ENCODE results near the gene NACA2. TPM values are rescaled to one million over a fixed set of nuclear protein-coding genes. Genes with fewer than 3 reads are reported as not detected.
"Not testable (repeated sequence)": the region's sequence is repeated elsewhere in the genome, so short reads cannot be mapped to it uniquely, and the experiment has no call there.

NACA2 gene
- total RNA-seq, 1 experiment from 2014 or later = not detected

GRCh38 chr17:61600621-61601020, 9.6 kb upstream of the NACA2 start:
- DNase-seq (ENCODE audit: low read depth) = no peak

- DNase-seq (ENCODE audit: low read depth) = no peak
Observed at GRCh38 chr17:61599608-61600007, 8.6 kb upstream of the NACA2 start.

DNA sequence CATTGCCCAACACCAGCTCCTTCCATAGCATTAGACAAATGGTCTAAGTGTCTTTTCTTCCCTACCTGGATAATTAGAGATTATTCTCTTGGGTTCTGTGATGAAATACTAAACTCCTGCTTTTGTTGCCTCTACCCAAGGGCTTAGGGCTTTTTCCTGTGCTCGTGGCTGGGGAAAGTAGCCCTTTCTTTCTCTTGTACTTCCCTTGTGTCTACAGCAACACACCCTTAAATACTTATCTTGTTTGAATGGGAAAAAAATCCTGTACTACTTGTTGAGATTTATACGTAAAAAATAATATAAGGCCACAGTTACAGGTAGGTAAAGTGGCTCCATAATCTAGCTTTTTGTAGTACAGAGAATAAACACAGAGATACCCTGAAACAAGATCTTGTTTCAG, 7.0 kb upstream of the NACA2 start:
- no peak for DNase-seq (ENCODE audit: low read depth)

DNA sequence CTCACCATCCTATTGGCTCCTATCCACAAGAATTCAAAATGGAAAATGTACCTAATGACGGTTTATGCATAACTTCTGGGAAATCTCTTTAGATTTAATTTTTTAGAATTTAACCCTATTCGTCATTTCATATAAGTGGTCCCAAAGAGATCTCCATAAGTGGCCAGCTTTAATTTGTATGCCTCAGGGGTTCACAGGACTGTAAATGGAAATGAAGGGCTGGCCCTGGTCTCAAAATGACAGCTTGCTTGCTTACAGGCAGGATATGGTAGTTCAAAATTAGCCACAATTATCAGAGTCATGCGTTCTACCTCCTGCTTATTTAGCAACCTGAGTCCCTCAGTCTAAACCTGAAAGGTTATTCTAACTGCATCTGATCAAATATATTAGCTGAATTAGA, 6.6 kb upstream of the NACA2 start:
- DNase-seq (ENCODE audit: low read depth) = no peak

DNA sequence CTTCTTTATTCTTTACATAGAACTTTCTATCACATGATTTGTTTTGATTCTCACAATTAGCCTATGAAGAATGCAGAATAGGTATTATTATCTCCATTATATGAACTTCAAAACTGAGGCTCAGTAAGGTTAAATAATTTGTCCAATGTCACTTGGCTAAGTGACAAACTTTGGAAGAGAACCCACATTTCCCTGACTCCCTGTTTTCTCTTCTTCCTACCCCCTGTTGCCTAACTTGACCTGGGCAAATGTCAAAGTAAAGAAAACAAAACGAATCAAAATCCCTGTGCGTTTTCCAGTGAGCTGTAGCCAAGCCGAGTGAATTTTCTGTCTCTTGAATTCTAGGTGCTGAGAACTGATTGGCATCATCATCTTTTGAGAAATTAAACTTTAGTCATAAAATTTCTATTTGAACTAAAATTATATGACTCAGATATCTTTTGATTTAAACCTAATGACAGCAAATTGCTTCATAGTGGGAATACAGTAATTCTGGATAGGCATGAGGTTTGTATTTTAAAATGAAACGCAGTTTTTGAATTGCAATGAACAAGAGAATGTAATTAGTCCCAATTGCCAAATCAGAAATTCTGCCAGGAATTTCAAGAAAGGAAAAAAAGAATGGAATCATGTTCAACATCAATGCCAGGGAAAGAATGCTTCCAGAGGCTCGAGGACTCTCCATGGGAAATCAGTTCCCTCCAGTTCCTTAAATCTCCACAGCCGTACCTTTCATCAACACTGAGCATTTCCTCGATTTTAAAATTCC, 4.6 kb upstream of the NACA2 start:
- no peak for DNase-seq (ENCODE audit: low read depth)

DNA sequence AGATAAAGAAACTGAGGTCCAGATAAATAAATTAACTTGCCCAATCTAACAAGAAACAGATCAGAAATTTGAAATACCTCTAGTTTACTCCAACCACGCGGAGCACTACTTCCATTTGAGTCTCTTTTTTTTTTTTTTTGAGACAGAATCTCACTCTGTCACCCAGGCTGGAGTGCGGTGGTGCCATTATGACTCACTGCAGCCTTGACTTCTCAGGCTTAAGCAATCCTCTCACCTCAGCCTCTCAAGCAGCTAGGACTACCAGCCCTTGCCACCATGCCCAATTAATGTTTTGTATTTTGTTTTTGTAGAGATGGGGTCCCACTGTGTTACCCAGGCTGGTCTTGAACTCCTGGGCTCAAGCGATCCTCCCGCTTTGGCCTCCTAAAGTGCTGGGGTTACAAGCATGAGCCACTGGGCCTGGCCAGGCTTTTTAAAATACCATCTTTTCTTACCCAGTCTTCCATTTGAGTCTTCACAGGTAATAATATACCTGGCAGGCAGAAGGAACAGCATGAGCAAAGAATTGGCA, 3.3 kb upstream of the NACA2 start:
- DNase-seq (ENCODE audit: low read depth) = peak; percentile 74

DNA sequence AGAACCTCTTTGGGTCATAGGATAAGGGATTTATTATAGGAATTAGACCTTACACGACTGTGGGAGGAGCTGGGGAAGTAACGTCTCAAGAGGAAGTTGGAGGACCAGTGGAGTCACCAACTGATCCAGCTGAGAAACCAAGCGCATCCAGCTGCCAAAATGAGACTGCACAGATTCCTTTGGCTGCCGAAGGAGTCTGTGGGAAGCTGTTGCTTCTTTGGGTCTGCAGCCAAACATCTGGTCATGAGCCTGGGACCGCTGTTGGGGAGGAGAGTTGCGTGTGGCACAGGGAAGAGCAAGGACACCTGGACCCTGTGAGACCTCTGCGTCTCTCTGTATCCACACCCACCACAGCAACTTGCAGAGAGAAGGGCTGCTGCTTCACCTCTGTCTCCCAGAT, 2.4 kb upstream of the NACA2 start:
- DNase-seq (ENCODE audit: low read depth) = no peak

- no peak for DNase-seq (ENCODE audit: low read depth)
Observed at GRCh38 chr17:61591930-61592329, 911 bp upstream of the NACA2 start.

- no peak for DNase-seq (ENCODE audit: low read depth)
Observed at GRCh38 chr17:61589990-61590389, 1.0 kb downstream of the NACA2 start.

DNA sequence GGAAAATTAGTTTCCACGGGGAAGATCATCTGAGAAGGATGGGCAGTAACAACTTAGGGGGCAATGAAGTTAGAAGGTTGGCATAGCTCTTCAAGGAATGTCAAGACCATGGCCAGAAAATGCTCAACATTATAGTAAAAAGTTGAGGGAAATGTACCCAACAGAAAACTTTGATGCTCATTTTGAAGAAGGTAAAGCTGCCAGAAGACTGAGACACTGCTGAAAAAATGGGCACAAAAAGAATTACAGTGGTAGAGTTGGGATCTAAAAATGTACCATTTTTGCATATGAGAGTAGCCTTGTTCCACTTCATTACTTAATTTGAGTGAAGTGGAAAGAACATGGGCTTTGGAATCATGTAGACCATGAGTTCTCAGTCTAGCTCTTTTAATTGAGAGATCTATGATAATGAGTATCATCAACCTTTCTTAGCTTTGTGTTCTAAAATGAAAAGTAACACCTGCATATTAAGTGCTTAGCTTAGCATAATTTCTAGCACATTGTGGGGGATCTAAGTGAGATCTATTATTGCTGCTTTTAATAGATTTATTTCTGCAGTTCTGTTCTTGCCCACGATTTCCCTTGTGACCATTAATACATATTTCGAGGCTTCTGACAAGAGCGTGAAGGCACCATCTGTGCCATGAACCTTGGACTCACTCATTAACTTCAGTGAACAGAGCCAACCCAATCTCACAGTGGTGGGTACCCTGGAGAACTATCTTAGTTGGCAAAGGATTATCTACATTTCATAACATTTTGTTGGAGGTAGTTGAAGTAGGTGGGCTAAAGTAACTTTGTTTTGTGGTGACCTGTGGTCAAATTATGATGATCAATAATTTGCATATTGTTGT, 3.0 kb downstream of the NACA2 start:
- no peak for DNase-seq (ENCODE audit: low read depth)

DNA sequence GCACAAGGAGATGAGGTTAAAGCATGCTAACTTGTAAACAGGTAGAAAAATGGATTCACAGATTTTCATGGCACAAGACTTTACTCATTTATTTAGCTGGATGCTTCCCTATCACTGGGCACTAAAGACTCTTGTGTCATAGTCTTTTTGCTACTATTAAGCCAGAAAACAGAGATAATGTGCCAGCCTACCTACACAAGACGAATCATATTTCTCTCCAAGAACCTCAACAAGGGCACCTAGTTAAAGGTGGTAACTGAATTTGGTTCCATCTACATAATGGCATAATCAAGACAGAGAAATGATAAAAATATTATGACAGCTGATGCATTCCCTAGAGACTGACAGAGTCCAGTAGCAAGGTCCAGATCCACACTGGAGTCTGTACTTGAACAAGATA, 3.8 kb downstream of the NACA2 start:
- DNase-seq (ENCODE audit: low read depth) = no peak

GRCh38 chr17:61586622-61587021, 4.4 kb downstream of the NACA2 start:
- not testable (repeated sequence) for DNase-seq (ENCODE audit: low read depth)

GRCh38 chr17:61586031-61586566, 4.9 kb downstream of the NACA2 start:
- DNase-seq (ENCODE audit: low read depth) = no peak

DNA sequence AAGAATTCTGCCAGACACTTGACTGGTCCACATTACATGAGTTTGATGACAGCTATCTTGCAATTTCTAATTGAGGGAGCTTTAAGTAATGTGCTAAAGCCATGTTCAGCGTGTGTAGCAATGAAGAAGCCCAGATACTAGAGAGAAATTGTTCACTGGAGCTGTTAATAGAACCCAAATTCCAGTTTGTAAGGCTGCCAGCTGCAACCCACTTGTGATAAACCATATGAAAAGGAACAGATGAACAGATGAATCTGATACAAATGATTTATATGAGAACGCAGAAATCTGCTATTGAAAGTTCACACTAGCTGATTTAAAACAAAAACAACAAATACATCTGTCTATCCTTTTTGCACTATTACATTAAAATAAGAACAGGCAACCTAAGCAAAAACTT, 6.2 kb downstream of the NACA2 start:
- DNase-seq (ENCODE audit: low read depth) = no peak

GRCh38 chr17:61584266-61584665, 6.8 kb downstream of the NACA2 start:
- DNase-seq (ENCODE audit: low read depth) = no peak

DNA sequence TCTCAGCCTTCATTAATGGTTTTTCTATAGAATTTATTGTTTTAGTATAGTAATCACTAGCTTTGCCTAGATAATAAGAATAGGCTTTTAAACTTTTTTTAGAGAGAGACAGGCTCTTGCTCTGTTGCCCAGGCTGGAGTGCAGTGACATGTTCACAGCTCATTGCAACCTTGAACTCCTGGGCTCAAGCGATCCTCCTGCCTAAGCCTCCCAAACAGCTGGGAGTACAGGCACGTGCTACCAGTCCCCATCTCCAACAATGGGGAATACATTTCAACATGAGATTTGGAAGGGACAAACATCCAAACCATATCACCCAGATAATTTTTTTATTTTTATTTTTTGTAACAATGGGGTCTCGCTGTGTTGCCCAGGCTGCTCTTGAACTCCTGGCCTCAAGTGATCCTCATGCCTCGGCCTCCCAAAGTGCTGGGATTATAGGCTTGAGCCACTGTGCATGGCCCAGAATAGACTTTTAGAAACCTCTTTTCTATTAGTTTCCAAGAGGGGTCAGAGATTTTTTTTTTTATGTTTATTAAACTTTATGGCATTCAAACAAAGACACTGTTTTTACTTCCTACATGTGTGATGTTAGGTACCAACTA, 7.3 kb downstream of the NACA2 start:
- no peak for DNase-seq (ENCODE audit: low read depth)

GRCh38 chr17:61583242-61583641, 7.8 kb downstream of the NACA2 start:
- DNase-seq (ENCODE audit: low read depth) = peak; percentile 55

DNA sequence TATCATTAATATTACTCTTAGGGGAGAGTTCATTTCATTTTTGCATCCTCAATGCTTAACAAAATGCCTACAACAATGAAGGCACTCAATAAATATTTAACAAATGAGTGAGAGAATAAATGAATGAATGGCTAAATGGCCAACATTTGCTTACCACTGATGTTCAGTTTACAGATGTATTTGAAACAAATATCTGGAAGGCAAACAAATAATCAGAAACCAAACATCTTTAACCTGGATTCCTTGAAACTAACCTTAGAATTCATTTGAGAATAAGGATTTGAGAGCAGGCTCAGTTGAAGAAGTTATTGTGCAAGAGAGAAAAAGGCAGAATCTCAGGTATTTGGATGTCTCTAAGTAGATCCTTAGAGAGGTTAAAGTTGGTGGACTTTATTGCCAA, 8.4 kb downstream of the NACA2 start:
- DNase-seq (ENCODE audit: low read depth) = no peak

DNA sequence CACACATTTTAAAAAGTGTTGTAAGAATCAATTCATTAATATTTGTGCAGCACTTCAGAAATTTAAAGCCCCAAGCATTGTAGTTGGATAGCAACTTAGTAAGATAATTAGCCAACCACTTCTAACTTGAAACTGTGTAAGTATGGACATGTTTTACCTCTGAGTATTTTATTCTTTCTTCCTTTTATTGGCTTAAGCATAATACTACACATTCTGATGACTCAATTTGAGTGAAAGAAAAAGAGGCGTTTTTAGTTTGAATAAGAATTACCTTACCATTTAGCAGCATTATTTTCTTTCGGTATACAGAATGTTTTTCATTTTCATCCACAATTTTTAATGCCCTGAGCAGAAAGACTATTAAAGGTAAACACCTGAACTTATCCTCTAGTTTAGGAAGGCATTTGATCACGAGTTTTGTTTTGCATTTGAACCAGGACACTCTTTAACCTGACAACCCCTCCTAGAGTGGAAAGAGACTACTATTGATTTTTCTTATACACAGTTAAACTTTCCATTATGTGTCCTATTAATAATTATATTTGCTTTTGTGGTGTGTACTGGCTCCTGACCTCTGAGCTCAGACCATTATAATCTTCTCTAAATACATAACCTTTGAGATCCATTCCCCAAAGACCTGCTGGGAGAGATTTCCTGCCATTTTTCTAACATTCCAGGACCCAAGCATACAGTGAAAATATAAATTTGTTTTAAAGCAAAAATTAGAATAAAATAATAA, 9.2 kb downstream of the NACA2 start:
- DNase-seq (ENCODE audit: low read depth) = no peak

GRCh38 chr17:61580502-61580901, 10.5 kb downstream of the NACA2 start:
- DNase-seq (ENCODE audit: low read depth) = no peak

DNA sequence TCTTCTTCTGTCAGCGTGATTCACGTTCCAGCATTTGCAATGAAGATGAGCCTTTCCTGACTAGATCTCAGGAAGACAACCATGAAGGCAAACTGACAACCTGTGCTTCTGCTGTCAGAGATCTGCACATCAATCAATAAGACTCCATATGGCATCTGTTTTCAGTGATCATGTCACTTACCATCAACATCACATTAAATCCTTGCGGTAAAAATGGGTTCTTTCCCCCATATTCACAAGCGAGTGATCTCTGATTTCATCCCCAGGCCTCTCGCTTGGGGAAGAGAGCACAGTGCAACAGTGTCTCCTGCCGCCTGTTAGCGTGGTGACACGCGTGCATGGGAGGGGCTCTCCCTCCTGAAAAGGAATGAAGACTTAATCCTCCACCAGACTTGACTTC, 11.1 kb downstream of the NACA2 start:
- DNase-seq (ENCODE audit: low read depth) = no peak
